Gastrocnemius medialis (tissue), 4 donors: ENCODE data around the gene AMPH. TPM values are rescaled to one million over a fixed set of nuclear protein-coding genes. Genes with fewer than 3 reads are reported as not detected.
A peak's percentile ranks its signal among the peaks of the same experiment; 100 is the strongest.

Experiments
- ATAC-seq, 2 donors: fragments of 150-250 bp; one replicate each; pipeline ENCODE4 v1.9.1; 2016
- DNase-seq, 2 donors: peaks; one replicate each; pipeline ENCODE4 v3.0.0-alpha.2; 2019
- H3K27ac ChIP-seq, 4 donors: fragments of 200-600 bp; sonication (generic); 1 replicate in 1 of 4; 2 replicates in 3 of 4; pipeline ENCODE4 v1.5.1; 2016 to 2018; ENCODE audit warnings: mild to moderate bottlenecking in 2 of 4, moderate library complexity in 1 of 4
- H3K27me3 ChIP-seq, 3 donors: fragments of 200-600 bp; sonication (generic) in 2 of 3; 1 replicate in 1 of 3; 2 replicates in 2 of 3; pipeline versions ENCODE4 v1.5.1 to v1.6.0; 2016 to 2019; ENCODE audit warnings: mild to moderate bottlenecking in 1 of 3, moderate library complexity in 1 of 3
- H3K36me3 ChIP-seq, 2 donors: fragments of 200-600 bp; sonication (generic) in 1 of 2; one replicate each; pipeline ENCODE4 v1.5.1; 2017 to 2018
- H3K4me1 ChIP-seq, 2 donors: fragments of 200-600 bp; sonication (generic) in 1 of 2; one replicate each; pipeline ENCODE4 v1.5.1; 2016 to 2017; ENCODE audit warnings: mild to moderate bottlenecking in 2 of 2
- H3K4me3 ChIP-seq, 4 donors: fragments of 200-600 bp; sonication (generic) in 3 of 4; 1 replicate in 1 of 4; 2 replicates in 3 of 4; pipeline ENCODE4 v1.5.1; 2016 to 2019; ENCODE audit warnings: mild to moderate bottlenecking in 2 of 4
- H3K9me3 ChIP-seq, 3 donors: fragments of 200-600 bp; sonication (generic) in 2 of 3; 1 replicate in 1 of 3; 2 replicates in 2 of 3; pipeline ENCODE4 v1.5.1; 2016 to 2019
- POLR2A ChIP-seq, 2 donors: fragments of 450-650 bp; IDR thresholded peaks; one replicate each; pipeline ENCODE4 v1.6.1; 2017; ENCODE audit warnings: antibody characterized with exemption in 2 of 2, mild to moderate bottlenecking in 2 of 2, moderate library complexity in 2 of 2
- in situ Hi-C, 4 donors: fragments of 200-750 bp; cut with MboI; loops; one replicate each; pipeline versions ENCODE4 v1.15.0 to v1.8.0; 2017; ENCODE audit warnings: low sequenced_read_pairs in 4 of 4
- intact Hi-C: fragments of 100-400 bp; cut with DNase I; formaldehyde crosslinking; loops from one replicate; pipeline ENCODE4 v1.15.1; 2023; ENCODE audit warnings: low total_unique reads
- total RNA-seq, 4 donors: library from RNA; depleted of rRNA; stranded (reverse); fragments of >200 nt; gene quantifications; one replicate each; pipeline versions ENCODE4 v1.1.0 to v1.2.3, GENCODE V29; 2016
- TF ChIP-seq, protein P1 (sequence below), 5 experiments: fragments of 450-650 bp in 3 of 5; fragments of 200-600 bp in 2 of 5; sonication (generic) in 2 of 5; IDR thresholded peaks in 4 of 5; conservative IDR thresholded peaks in 1 of 5; 1 replicate in 4 of 5; 2 replicates in 1 of 5; pipeline ENCODE4 v1.5.1; 2016 to 2019; ENCODE audit warnings: antibody characterized with exemption in 5 of 5, mild to moderate bottlenecking in 3 of 5, moderate library complexity in 3 of 5

AMPH gene
- total RNA-seq, 4 donors from 2014 or later = 1.8 to 8.3 (median 5.2) TPM

GRCh38 chr7:38507384-38507783, 123.8 kb downstream of the AMPH start:
- Histone ChIP-seq H3K36me3 (no peaks in the 10 kb centered on the region), H3K27me3 (no peaks in the 10 kb centered on the region), H3K4me1 (no peaks in the 10 kb centered on the region), H3K4me3 (no peak overlapping the region), H3K27ac (no peak overlapping the region), H3K9me3 (no peaks in the 10 kb centered on the region)
- DNase-seq (no peak), ATAC-seq (no peak)
- intact Hi-C loops (no loop called here), in situ Hi-C loops (no loop called here)
- TF ChIP-seq, protein P1, sequence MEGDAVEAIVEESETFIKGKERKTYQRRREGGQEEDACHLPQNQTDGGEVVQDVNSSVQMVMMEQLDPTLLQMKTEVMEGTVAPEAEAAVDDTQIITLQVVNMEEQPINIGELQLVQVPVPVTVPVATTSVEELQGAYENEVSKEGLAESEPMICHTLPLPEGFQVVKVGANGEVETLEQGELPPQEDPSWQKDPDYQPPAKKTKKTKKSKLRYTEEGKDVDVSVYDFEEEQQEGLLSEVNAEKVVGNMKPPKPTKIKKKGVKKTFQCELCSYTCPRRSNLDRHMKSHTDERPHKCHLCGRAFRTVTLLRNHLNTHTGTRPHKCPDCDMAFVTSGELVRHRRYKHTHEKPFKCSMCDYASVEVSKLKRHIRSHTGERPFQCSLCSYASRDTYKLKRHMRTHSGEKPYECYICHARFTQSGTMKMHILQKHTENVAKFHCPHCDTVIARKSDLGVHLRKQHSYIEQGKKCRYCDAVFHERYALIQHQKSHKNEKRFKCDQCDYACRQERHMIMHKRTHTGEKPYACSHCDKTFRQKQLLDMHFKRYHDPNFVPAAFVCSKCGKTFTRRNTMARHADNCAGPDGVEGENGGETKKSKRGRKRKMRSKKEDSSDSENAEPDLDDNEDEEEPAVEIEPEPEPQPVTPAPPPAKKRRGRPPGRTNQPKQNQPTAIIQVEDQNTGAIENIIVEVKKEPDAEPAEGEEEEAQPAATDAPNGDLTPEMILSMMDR (IDR thresholded peaks at IDR 0.05 in 4 of 5, conservative IDR thresholded peaks at IDR 0.05 in 1 of 5) = no peak
- TF ChIP-seq POLR2A (IDR thresholded peaks at IDR 0.05) = no peak

GRCh38 chr7:38506756-38507155, 124.4 kb downstream of the AMPH start:
- no peaks in the 10 kb centered on the region for H3K9me3 ChIP-seq
- no peak for TF ChIP-seq POLR2A (IDR thresholded peaks at IDR 0.05)
- TF ChIP-seq, protein P1 (IDR thresholded peaks at IDR 0.05 in 4 of 5, conservative IDR thresholded peaks at IDR 0.05 in 1 of 5) = no peak
- intact Hi-C loops = no loop called here
- no peaks in the 10 kb centered on the region for H3K36me3 ChIP-seq
- no peaks in the 10 kb centered on the region for H3K27me3 ChIP-seq
- ATAC-seq (peak in 1 of 2 donors; percentile 62), DNase-seq (peak in 1 of 2 donors; percentile 21)
- H3K27ac ChIP-seq = peak overlapping the region in 1 of 4 donors; percentile 52
- H3K4me1 ChIP-seq = no peaks in the 10 kb centered on the region
- H3K4me3 ChIP-seq = no peak overlapping the region
- in situ Hi-C loops = no loop called here

GRCh38 chr7:38506004-38506403, 125.2 kb downstream of the AMPH start:
- ATAC-seq (no peak), DNase-seq (no peak)
- no peaks in the 10 kb centered on the region for H3K36me3 ChIP-seq
- no peak for TF ChIP-seq POLR2A (IDR thresholded peaks at IDR 0.05)
- TF ChIP-seq, protein P1 (IDR thresholded peaks at IDR 0.05 in 4 of 5, conservative IDR thresholded peaks at IDR 0.05 in 1 of 5) = no peak
- H3K4me3 ChIP-seq = no peak overlapping the region
- H3K27me3 ChIP-seq = no peaks in the 10 kb centered on the region
- no peaks in the 10 kb centered on the region for H3K4me1 ChIP-seq
- in situ Hi-C loops = no loop called here
- intact Hi-C loops = no loop called here
- no peaks in the 10 kb centered on the region for H3K9me3 ChIP-seq
- H3K27ac ChIP-seq = peak overlapping the region in 1 of 4 donors; percentile 52

- Histone ChIP-seq H3K4me3 (no peak overlapping the region), H3K4me1 (no peaks in the 10 kb centered on the region), H3K36me3 (no peaks in the 10 kb centered on the region), H3K27me3 (no peaks in the 10 kb centered on the region), H3K27ac (no peak overlapping the region), H3K9me3 (no peaks in the 10 kb centered on the region)
- intact Hi-C loops (no loop called here), in situ Hi-C loops (no loop called here)
- no peak for ATAC-seq
- TF ChIP-seq POLR2A (IDR thresholded peaks at IDR 0.05) = no peak
- TF ChIP-seq, protein P1 (IDR thresholded peaks at IDR 0.05 in 4 of 5, conservative IDR thresholded peaks at IDR 0.05 in 1 of 5) = no peak
- DNase-seq = no peak
These were observed 126.5 kb downstream of the AMPH start for GRCh38 chr7:38504684-38505083.

DNA sequence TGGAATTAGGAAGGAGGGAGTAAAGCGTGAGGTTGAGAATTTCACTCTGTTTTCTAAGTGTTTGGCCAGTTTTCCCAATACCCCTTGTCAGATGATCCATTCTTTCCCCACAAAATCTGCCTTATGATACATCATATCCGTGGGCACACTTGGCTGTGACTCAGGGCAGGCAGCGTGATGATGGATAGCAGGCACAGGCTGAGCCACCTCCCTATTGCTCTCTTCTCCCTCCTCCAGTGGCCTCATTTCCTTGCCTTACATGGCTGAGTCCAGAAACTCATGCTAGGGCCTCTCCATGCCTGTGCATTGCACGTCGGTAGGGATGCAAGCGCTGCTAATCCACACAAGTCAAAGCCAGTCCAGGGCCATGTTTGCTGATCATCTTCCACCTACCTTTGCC, 128.3 kb downstream of the AMPH start:
- in situ Hi-C loops (no loop called here), intact Hi-C loops (no loop called here)
- H3K9me3 ChIP-seq = no peaks in the 10 kb centered on the region
- no peak overlapping the region for H3K4me3 ChIP-seq
- no peaks in the 10 kb centered on the region for H3K27me3 ChIP-seq
- no peaks in the 10 kb centered on the region for H3K36me3 ChIP-seq
- DNase-seq = no peak
- TF ChIP-seq, protein P1 (IDR thresholded peaks at IDR 0.05 in 4 of 5, conservative IDR thresholded peaks at IDR 0.05 in 1 of 5) = no peak
- TF ChIP-seq POLR2A (IDR thresholded peaks at IDR 0.05) = no peak
- H3K4me1 ChIP-seq = no peaks in the 10 kb centered on the region
- H3K27ac ChIP-seq = no peak overlapping the region
- no peak for ATAC-seq
